GM12878 (cell line): Measurements from ENCODE around the gene ADGRV1. TPM values are rescaled to one million over a fixed set of nuclear protein-coding genes. Genes with fewer than 3 reads are reported as not detected.

ENCODE experiments used
- ATAC-seq: fragments of 200-7000 bp; cut with Tn5 transposase; 3 replicates; pipeline ENCODE4 v1.9.1; 2020; ENCODE audit warnings: mild to moderate bottlenecking, moderate library complexity
- BruUV-seq: library from RNA; stranded (reverse); fragments of 400-500 nt; replicated peaks from 2 replicates; lab custom pipeline; 2021; lab: Mats Ljungman, UMichigan
- CTCF ChIA-PET: fragments of 300-600 bp; sonication (Branson Sonifier 250); formaldehyde crosslinking; extraction: SDS; loops from one replicate; lab custom pipeline; 2021; ENCODE audit warnings: inconsistent platforms; lab: Yijun Ruan, JAX
- POLR2A ChIA-PET: fragments of 350-600 bp; formaldehyde crosslinking; extraction: SDS; loops from one replicate; lab custom pipeline; 2021; ENCODE audit warnings: inconsistent platforms; lab: Charles Lee
- RAD21 ChIA-PET: fragments of 300-600 bp; sonication (Branson Sonifier 250); formaldehyde crosslinking; loops from one replicate; lab custom pipeline; 2023; ENCODE audit warnings: antibody characterized with exemption; ENCODE audit not compliant: unreplicated experiment; lab: Charles Lee
- SMC1A ChIA-PET: fragments of 300-600 bp; sonication (Branson Sonifier 250); formaldehyde crosslinking; loops from one replicate; lab custom pipeline; 2023; ENCODE audit not compliant: unreplicated experiment, uncharacterized antibody; lab: Charles Lee
- DNase-seq: peaks from one replicate; pipeline ENCODE4 v3.0.0-alpha.2; 2011; ENCODE audit warnings: low read depth, low spot score
- FAIRE-seq: peaks from 3 replicates; lab custom pipeline; 2011; peaks lifted over from hg19 to GRCh38; lab: Jason Lieb, UNC
- H2AFZ ChIP-seq: 2 replicates; pipeline ENCODE4 v1.6.0; 2011; ENCODE audit warnings: low read depth, low read length, control low read depth; ENCODE audit not compliant: control insufficient read depth
- H3K27ac ChIP-seq: 2 replicates; pipeline ENCODE4 v1.5.1; 2011; ENCODE audit warnings: control low read depth; ENCODE audit not compliant: control insufficient read depth, insufficient read depth
- H3K27me3 ChIP-seq, 2 experiments: replicated peaks in 1 of 2; 2 replicates each; pipeline versions ENCODE4 v1.6.0 to v1.6.1; 2011; ENCODE audit warnings: low read length in 1 of 2; ENCODE audit not compliant: control insufficient read depth in 2 of 2, insufficient read depth in 2 of 2
- H3K36me3 ChIP-seq, 2 experiments: 2 replicates each; pipeline ENCODE4 v1.5.1; 2011; ENCODE audit warnings: low read length in 1 of 2; ENCODE audit not compliant: control insufficient read depth in 2 of 2, insufficient read depth in 2 of 2
- H3K4me1 ChIP-seq: 2 replicates; pipeline ENCODE4 v1.6.1; 2011; ENCODE audit warnings: mild to moderate bottlenecking, low read length, moderate library complexity, mixed read lengths; ENCODE audit not compliant: control insufficient read depth, insufficient read depth
- H3K4me2 ChIP-seq: 2 replicates; pipeline ENCODE4 v1.6.0; 2011; ENCODE audit warnings: control low read depth; ENCODE audit not compliant: control insufficient read depth, insufficient read depth
- H3K4me3 ChIP-seq: fragments of 200-600 bp; sonication (generic); 2 replicates; pipeline ENCODE4 v1.5.1; 2016
- H3K79me2 ChIP-seq: 2 replicates; pipeline ENCODE4 v1.6.0; 2011; ENCODE audit warnings: low read length; ENCODE audit not compliant: control insufficient read depth, insufficient read depth
- H3K9ac ChIP-seq: 2 replicates; pipeline ENCODE4 v1.8.0; 2011; ENCODE audit warnings: low read length, control low read depth, mixed read lengths; ENCODE audit not compliant: control insufficient read depth, insufficient read depth
- H3K9me3 ChIP-seq: replicated peaks from 3 replicates; pipeline ENCODE4 v1.5.1; 2011; ENCODE audit warnings: mild to moderate bottlenecking, low read length; ENCODE audit not compliant: control insufficient read depth, insufficient read depth
- H4K20me1 ChIP-seq: 2 replicates; pipeline ENCODE4 v1.6.0; 2011; ENCODE audit not compliant: control insufficient read depth, insufficient read depth
- FOXM1 ChIP-seq: IDR thresholded peaks from 2 replicates; pipeline ENCODE4 v1.6.1; 2012; ENCODE audit warnings: low read depth, mild to moderate bottlenecking, inconsistent platforms, low read length, moderate library complexity
- GATAD2B ChIP-seq: fragments of 450-650 bp; conservative IDR thresholded peaks from 2 replicates; pipeline ENCODE4 v1.6.1; 2017; ENCODE audit warnings: low read depth, mild to moderate bottlenecking, moderate library complexity
- NFYB ChIP-seq: IDR thresholded peaks from 2 replicates; pipeline ENCODE4 v1.6.1; 2011; ENCODE audit warnings: low read depth, mild to moderate bottlenecking, low read length, improper control_type of control experiment, moderate library complexity; ENCODE audit not compliant: insufficient read depth
- NRF1 ChIP-seq: conservative IDR thresholded peaks from 2 replicates; pipeline ENCODE4 v1.6.1; 2011; ENCODE audit warnings: mild to moderate bottlenecking, low read depth, low read length, improper control_type of control experiment
- RFX5 ChIP-seq: IDR thresholded peaks from 2 replicates; pipeline ENCODE4 v1.6.1; 2011; ENCODE audit warnings: low read depth, low read length, improper control_type of control experiment
- SP1 ChIP-seq: IDR thresholded peaks from one replicate; pipeline ENCODE4 v1.6.1; 2011; ENCODE audit warnings: low read depth, low read length
- TBL1XR1 ChIP-seq: IDR thresholded peaks from 2 replicates; pipeline ENCODE4 v1.6.1; 2012; ENCODE audit warnings: low read depth, low read length, improper control_type of control experiment
- ZBTB40 ChIP-seq: fragments of 450-650 bp; IDR thresholded peaks from 2 replicates; pipeline ENCODE4 v1.6.1; 2016; ENCODE audit warnings: mild to moderate bottlenecking, moderate library complexity, borderline replicate concordance
- ZZZ3 ChIP-seq: IDR thresholded peaks from 2 replicates; pipeline ENCODE4 v1.6.1; 2011; ENCODE audit warnings: low read depth; ENCODE audit not compliant: control insufficient read depth, insufficient read length
- in situ Hi-C: fragments of 300-500 bp; cut with MboI; formaldehyde crosslinking; loops from 9 replicates; pipeline ENCODE4 v1.14.3; 2018; ENCODE audit warnings: mixed read lengths
- intact Hi-C: fragments of 100-400 bp; cut with micrococcal nuclease; formaldehyde crosslinking; loops from one replicate; pipeline ENCODE4 v1.14.2; 2022; ENCODE audit not compliant: unreplicated experiment
- polyA plus RNA-seq, 11 experiments: library from polyadenylated mRNA; depleted of rRNA in 4 of 11; unstranded in 6 of 11; stranded (reverse) in 5 of 11; fragments of >200 nt; fragmentation: Nextera tagmentation in 4 of 11; fragmentation: Illumina TruSeq in 1 of 11; extraction: Ambion mirVana in 4 of 11; extraction: Trizol in 1 of 11; gene quantifications; 1 replicate in 1 of 11; 2 replicates in 10 of 11; pipeline versions ENCODE4 v1.2.1 to v1.2.3, GENCODE V29; 2011 to 2016; ENCODE audit warnings: inconsistent platforms in 2 of 11, missing spikeins in 2 of 11, low read depth in 1 of 11
- total RNA-seq, 4 experiments: library from RNA; depleted of rRNA in 3 of 4; stranded (reverse); fragments of >200 nt in 3 of 4; fragmentation: Illumina TruSeq in 1 of 4; extraction: Trizol in 1 of 4; gene quantifications; 2 replicates each; pipeline versions ENCODE4 v1.2.1 to v1.2.3, GENCODE V29; 2013 to 2021
- TF ChIP-seq, protein P1 (sequence below): fragments of 450-650 bp; formaldehyde crosslinking; IDR thresholded peaks from 2 replicates; pipeline ENCODE4 v1.4.0; 2022; ENCODE audit warnings: mild to moderate bottlenecking, moderate library complexity

The ADGRV1 gene
- total and polyA plus RNA-seq, 10 of the 15 experiments (the other 5 are each of a cell fraction or from before 2014, with no cell fraction given), result 0.04 to 8.1 (median 0.16) TPM; not detected in 1

- H3K4me1 ChIP-seq, result no peaks in the 10 kb centered on the region
- no peaks in the 10 kb centered on the region for H4K20me1 ChIP-seq
- H3K4me2 ChIP-seq, result no peak overlapping the region
- no peak overlapping the region for H3K27ac ChIP-seq
- H3K9me3 ChIP-seq, result no peaks in the 10 kb centered on the region
- ChIA-PET CTCF (no interaction called here), POLR2A (no interaction called here), SMC1A (no interaction called here), RAD21 (interaction anchor here (1.1 kb wide), 1 partner anchor 66 kb away, joined by 3 read pairs; no protein-coding TSS in a partner anchor)
- FAIRE-seq (no peak), DNase-seq (no peak), ATAC-seq (no peak)
- H3K4me3 ChIP-seq, result no peak overlapping the region
- H3K27me3 ChIP-seq, result no peaks in the 10 kb centered on the region
- no peak for TF ChIP-seq RFX5
- TF ChIP-seq GATAD2B, result no peak
- TF ChIP-seq, protein P1, sequence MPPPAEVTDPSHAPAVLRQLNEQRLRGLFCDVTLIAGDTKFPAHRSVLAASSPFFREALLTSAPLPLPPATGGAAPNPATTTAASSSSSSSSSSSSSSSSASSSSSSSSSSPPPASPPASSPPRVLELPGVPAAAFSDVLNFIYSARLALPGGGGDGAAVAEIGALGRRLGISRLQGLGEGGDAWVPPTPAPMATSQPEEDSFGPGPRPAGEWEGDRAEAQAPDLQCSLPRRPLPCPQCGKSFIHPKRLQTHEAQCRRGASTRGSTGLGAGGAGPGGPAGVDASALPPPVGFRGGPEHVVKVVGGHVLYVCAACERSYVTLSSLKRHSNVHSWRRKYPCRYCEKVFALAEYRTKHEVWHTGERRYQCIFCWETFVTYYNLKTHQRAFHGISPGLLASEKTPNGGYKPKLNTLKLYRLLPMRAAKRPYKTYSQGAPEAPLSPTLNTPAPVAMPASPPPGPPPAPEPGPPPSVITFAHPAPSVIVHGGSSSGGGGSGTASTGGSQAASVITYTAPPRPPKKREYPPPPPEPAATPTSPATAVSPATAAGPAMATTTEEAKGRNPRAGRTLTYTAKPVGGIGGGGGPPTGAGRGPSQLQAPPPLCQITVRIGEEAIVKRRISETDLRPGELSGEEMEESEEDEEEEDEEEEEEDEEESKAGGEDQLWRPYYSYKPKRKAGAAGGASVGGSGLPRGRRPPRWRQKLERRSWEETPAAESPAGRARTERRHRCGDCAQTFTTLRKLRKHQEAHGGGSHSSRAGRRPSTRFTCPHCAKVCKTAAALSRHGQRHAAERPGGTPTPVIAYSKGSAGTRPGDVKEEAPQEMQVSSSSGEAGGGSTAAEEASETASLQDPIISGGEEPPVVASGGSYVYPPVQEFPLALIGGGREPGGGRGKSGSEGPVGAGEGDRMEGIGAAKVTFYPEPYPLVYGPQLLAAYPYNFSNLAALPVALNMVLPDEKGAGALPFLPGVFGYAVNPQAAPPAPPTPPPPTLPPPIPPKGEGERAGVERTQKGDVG (CRISPR knock-in tag), result no peak
- TF ChIP-seq NFYB, result no peak
- TF ChIP-seq ZZZ3, result no peak
- no peak for TF ChIP-seq NRF1
- TF ChIP-seq SP1, result no peak
- TF ChIP-seq ZBTB40, result no peak
- TF ChIP-seq TBL1XR1, result no peak
- TF ChIP-seq FOXM1, result no peak
- intact Hi-C loops, result no loop called here
- H3K36me3 ChIP-seq, result no peaks in the 10 kb centered on the region
- in situ Hi-C loops, result no loop called here
- H3K79me2 ChIP-seq, result no peaks in the 10 kb centered on the region
- BruUV-seq, result no TSS peak
- H2AFZ ChIP-seq, result no peak overlapping the region
- H3K9ac ChIP-seq, result no peak overlapping the region
Measured at GRCh38 chr5:90983711-90984124, 425.1 kb downstream of the ADGRV1 start.
